Retinal pigment epithelial cell (primary cell): ENCODE results near the gene IL31RA.

Source experiments
- DNase-seq: peaks from one replicate; pipeline ENCODE4 v3.0.0-alpha.2; 2010; ENCODE audit warnings: low read depth
- H3K4me3 ChIP-seq: 2 replicates; pipeline ENCODE4 v1.5.1; 2011; ENCODE audit warnings: mild to moderate bottlenecking, low read length, control low read depth, moderate library complexity
- CTCF ChIP-seq: conservative IDR thresholded peaks from 2 replicates; pipeline ENCODE4 v1.5.1; 2011; ENCODE audit warnings: low read depth, low read length, control low read depth, inconsistent platforms

Gene IL31RA

GRCh38 chr5:55823151-55823796 lies 27.9 kb upstream of the IL31RA start:
- no peak for DNase-seq
- no peak overlapping the region for H3K4me3 ChIP-seq
- no peak for TF ChIP-seq CTCF

GRCh38 chr5:55829956-55830355 lies 21.2 kb upstream of the IL31RA start:
- DNase-seq, result no peak
- no peak for TF ChIP-seq CTCF
- no peak overlapping the region for H3K4me3 ChIP-seq

DNA sequence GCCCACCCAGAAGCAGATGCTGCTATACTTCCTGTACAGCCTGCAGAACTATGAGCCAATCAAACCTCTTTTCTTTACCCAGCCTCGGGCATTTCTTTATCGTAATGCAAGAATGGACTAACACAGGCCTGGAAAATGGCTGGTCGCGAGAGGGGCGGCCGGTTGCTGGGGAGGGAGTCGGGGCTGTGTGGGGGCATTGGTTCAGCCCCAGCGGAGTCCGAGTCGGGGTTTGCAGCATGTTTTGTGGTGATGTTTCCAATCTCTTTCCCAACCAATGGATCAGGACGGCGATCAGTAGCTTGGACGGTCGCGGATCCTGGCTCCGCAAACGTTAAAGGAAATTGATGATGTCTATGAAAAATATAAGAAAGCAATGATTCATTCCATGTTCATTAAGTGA lies 18.7 kb upstream of the IL31RA start:
- TF ChIP-seq CTCF, result no peak
- DNase-seq, result no peak
- H3K4me3 ChIP-seq, result no peak overlapping the region

- no peak for TF ChIP-seq CTCF
- no peak for DNase-seq
Measured at GRCh38 chr5:55836191-55836590, 15.0 kb upstream of the IL31RA start.

GRCh38 chr5:55841976-55842375 lies 9.2 kb upstream of the IL31RA start:
- no peak overlapping the region for H3K4me3 ChIP-seq
- DNase-seq, result no peak
- no peak for TF ChIP-seq CTCF

More at GRCh38 chr5:55836191-55836590, 15.0 kb upstream of the IL31RA start:
- no peak overlapping the region for H3K4me3 ChIP-seq

DNA sequence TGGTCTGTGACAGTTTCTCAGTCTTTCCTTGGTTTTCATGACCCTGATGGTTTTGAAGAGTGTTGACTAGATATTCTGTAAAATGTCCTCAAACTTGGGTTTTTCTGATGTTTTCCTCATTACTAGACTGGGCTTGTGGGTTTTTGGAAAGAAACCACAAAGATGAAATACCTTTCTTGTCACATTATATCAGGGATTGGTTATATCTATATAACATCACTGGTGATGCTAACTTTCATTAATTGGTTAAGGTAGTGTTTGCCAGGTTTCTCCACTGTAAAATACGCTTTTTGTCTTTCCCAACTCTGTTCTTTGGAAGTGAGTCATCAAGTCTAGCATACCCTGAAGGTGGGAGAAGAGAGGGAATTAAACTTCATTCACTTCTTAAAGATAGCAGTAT lies 3.3 kb upstream of the IL31RA start:
- H3K4me3 ChIP-seq, result no peak overlapping the region
- no peak for DNase-seq
- TF ChIP-seq CTCF, result no peak

DNA sequence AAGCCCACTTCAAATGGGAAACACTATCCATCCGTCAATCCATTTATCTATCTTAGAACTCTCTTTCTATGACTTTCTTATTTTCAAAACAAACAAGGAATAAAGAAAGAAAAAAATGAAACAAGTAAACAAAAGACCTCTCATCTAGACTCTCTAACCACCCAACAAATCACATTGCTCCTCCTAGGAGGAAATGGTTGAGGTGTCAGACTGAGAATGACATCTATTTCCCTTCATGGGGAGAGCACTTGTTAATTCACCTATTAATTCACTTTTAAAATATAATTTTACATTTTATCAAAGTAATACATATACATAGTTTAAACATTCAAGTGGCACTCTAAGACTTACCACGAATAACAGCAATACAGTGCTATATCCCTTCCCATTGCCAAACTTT lies 2.4 kb upstream of the IL31RA start:
- no peak for DNase-seq
- no peak overlapping the region for H3K4me3 ChIP-seq
- TF ChIP-seq CTCF, result no peak
